ENCODE measurements around the gene KDM6B.

DNA sequence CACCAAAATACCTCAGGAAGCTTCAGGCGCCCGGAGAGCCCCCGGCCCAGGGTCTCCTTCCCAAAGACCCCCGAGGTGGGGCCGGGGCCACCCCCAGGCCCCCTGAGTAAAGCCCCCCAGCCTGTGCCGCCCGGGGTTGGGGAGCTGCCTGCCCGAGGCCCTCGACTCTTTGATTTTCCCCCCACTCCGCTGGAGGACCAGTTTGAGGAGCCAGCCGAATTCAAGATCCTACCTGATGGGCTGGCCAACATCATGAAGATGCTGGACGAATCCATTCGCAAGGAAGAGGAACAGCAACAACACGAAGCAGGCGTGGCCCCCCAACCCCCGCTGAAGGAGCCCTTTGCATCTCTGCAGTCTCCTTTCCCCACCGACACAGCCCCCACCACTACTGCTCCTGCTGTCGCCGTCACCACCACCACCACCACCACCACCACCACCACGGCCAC lies 14.1 kb downstream of the KDM6B start:
- TF ChIP-seq, protein P1, sequence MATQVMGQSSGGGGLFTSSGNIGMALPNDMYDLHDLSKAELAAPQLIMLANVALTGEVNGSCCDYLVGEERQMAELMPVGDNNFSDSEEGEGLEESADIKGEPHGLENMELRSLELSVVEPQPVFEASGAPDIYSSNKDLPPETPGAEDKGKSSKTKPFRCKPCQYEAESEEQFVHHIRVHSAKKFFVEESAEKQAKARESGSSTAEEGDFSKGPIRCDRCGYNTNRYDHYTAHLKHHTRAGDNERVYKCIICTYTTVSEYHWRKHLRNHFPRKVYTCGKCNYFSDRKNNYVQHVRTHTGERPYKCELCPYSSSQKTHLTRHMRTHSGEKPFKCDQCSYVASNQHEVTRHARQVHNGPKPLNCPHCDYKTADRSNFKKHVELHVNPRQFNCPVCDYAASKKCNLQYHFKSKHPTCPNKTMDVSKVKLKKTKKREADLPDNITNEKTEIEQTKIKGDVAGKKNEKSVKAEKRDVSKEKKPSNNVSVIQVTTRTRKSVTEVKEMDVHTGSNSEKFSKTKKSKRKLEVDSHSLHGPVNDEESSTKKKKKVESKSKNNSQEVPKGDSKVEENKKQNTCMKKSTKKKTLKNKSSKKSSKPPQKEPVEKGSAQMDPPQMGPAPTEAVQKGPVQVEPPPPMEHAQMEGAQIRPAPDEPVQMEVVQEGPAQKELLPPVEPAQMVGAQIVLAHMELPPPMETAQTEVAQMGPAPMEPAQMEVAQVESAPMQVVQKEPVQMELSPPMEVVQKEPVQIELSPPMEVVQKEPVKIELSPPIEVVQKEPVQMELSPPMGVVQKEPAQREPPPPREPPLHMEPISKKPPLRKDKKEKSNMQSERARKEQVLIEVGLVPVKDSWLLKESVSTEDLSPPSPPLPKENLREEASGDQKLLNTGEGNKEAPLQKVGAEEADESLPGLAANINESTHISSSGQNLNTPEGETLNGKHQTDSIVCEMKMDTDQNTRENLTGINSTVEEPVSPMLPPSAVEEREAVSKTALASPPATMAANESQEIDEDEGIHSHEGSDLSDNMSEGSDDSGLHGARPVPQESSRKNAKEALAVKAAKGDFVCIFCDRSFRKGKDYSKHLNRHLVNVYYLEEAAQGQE (IDR thresholded peaks at IDR 0.05), result no peak
- TF ChIP-seq RAD21 (IDR thresholded peaks at IDR 0.05) (no peak), TAF1 (conservative IDR thresholded peaks at IDR 0.05) (no peak)
- TF ChIP-seq, protein P2, sequence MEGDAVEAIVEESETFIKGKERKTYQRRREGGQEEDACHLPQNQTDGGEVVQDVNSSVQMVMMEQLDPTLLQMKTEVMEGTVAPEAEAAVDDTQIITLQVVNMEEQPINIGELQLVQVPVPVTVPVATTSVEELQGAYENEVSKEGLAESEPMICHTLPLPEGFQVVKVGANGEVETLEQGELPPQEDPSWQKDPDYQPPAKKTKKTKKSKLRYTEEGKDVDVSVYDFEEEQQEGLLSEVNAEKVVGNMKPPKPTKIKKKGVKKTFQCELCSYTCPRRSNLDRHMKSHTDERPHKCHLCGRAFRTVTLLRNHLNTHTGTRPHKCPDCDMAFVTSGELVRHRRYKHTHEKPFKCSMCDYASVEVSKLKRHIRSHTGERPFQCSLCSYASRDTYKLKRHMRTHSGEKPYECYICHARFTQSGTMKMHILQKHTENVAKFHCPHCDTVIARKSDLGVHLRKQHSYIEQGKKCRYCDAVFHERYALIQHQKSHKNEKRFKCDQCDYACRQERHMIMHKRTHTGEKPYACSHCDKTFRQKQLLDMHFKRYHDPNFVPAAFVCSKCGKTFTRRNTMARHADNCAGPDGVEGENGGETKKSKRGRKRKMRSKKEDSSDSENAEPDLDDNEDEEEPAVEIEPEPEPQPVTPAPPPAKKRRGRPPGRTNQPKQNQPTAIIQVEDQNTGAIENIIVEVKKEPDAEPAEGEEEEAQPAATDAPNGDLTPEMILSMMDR (IDR thresholded peaks at IDR 0.05; ENCODE audit: low read depth, low read length, missing input control), result no peak

Measured in liver (tissue), 3 donors.